GM12874 (cell line): Measurements from ENCODE around the gene STK25.

Experiments
- CTCF ChIP-seq: IDR thresholded peaks from 2 replicates; pipeline ENCODE4 v1.5.1; 2011; ENCODE audit warnings: low read depth, mild to moderate bottlenecking, control low read depth, low read length, moderate library complexity; ENCODE audit not compliant: insufficient read depth

The STK25 gene

GRCh38 chr2:241469746-241470145, 38.6 kb downstream of the STK25 start:
- TF ChIP-seq CTCF, result no peak

GRCh38 chr2:241468476-241468781, 40.0 kb downstream of the STK25 start:
- TF ChIP-seq CTCF, result no peak

- no peak for TF ChIP-seq CTCF
Observed at GRCh38 chr2:241467777-241468475, 40.5 kb downstream of the STK25 start.

GRCh38 chr2:241466230-241466629, 42.2 kb downstream of the STK25 start:
- no peak for TF ChIP-seq CTCF

GRCh38 chr2:241465543-241465942, 42.8 kb downstream of the STK25 start:
- no peak for TF ChIP-seq CTCF

- TF ChIP-seq CTCF, result no peak
Observed at GRCh38 chr2:241463276-241464135, 44.9 kb downstream of the STK25 start.

GRCh38 chr2:241461693-241462677, 46.4 kb downstream of the STK25 start:
- TF ChIP-seq CTCF, result no peak
